Measurements from ENCODE around the gene RTKN2.

- TF ChIP-seq CTCF (IDR thresholded peaks at IDR 0.05) (no peak), POLR2A (IDR thresholded peaks at IDR 0.05) (no peak), EP300 (IDR thresholded peaks at IDR 0.05) (no peak)
Observed at GRCh38 chr10:62239994-62240393, 28.6 kb downstream of the RTKN2 start.
